ENCODE measurements around the gene KIAA0232. TPM values are rescaled to one million over a fixed set of nuclear protein-coding genes. Genes with fewer than 3 reads are reported as not detected.

The KIAA0232 gene
- total and polyA plus RNA-seq, 2 donors: 10.5 to 12.8 TPM

DNA sequence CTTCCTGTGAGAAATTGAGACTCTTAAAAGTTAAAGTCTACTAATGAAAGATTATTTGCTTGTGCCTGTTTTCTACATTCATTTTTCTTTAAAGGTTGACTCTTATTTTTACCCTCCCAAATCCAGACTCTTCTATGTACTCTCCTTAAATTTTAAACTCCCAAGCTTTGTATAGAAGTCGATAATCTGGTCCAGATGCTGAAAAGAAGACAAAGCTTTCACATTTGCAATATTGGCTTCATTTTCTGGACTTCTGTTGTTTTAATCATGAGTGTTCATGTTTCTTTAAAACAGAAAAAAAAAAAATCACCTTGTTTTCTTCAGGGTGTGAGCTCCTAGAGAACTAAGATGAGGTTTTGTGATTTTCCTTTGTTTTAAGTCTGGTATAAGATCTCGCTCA lies 73.9 kb downstream of the KIAA0232 start:
- no peak for DNase-seq (ENCODE audit: low read depth in 6 of 9, low spot score in 9 of 9)
- no peaks in the 10 kb centered on the region for H3K4me1 ChIP-seq (ENCODE audit: control insufficient read depth in 2 of 2, insufficient read depth in 2 of 2, low read length in 2 of 2)
- WGBS: 98% methylated on average over 2 of the region's 2 CpGs
- no peak overlapping the region for H3K4me3 ChIP-seq (ENCODE audit: low read length in 2 of 2)
- H3K9me3 ChIP-seq (ENCODE audit: control insufficient read depth in 2 of 2, insufficient read depth in 1 of 2, low read length in 1 of 2): peaks cover 1 to 4% of the 10 kb centered on the region in 2 donors
- no peaks in the 10 kb centered on the region for H3K27me3 ChIP-seq (ENCODE audit: control insufficient read depth in 2 of 2, insufficient read depth in 1 of 2, low read length in 1 of 2)
- H3K27ac ChIP-seq (ENCODE audit: low read depth in 1 of 2, low read length in 1 of 2): no peak overlapping the region
- H3K36me3 ChIP-seq (ENCODE audit: control insufficient read depth in 2 of 2, insufficient read depth in 2 of 2, low read length in 1 of 2): peaks cover 27 to 46% of the 10 kb centered on the region in 2 donors

- peaks cover 35 to 50% of the 10 kb centered on the region in 2 donors for H3K36me3 ChIP-seq (ENCODE audit: control insufficient read depth in 2 of 2, insufficient read depth in 2 of 2, low read length in 1 of 2)
- no peak for DNase-seq (ENCODE audit: low read depth in 6 of 9, low spot score in 9 of 9)
- no peaks in the 10 kb centered on the region for H3K27me3 ChIP-seq (ENCODE audit: control insufficient read depth in 2 of 2, insufficient read depth in 1 of 2, low read length in 1 of 2)
- H3K9me3 ChIP-seq (ENCODE audit: control insufficient read depth in 2 of 2, insufficient read depth in 1 of 2, low read length in 1 of 2): peaks cover 1 to 4% of the 10 kb centered on the region in 2 donors
- H3K27ac ChIP-seq (ENCODE audit: low read depth in 1 of 2, low read length in 1 of 2): no peak overlapping the region
- H3K4me1 ChIP-seq (ENCODE audit: control insufficient read depth in 2 of 2, insufficient read depth in 2 of 2, low read length in 2 of 2): no peaks in the 10 kb centered on the region
- no peak overlapping the region for H3K4me3 ChIP-seq (ENCODE audit: low read length in 2 of 2)
- 96% methylated on average over 6 of the region's 6 CpGs for WGBS
Measured at GRCh38 chr4:6857009-6857882, 74.7 kb downstream of the KIAA0232 start.

DNA sequence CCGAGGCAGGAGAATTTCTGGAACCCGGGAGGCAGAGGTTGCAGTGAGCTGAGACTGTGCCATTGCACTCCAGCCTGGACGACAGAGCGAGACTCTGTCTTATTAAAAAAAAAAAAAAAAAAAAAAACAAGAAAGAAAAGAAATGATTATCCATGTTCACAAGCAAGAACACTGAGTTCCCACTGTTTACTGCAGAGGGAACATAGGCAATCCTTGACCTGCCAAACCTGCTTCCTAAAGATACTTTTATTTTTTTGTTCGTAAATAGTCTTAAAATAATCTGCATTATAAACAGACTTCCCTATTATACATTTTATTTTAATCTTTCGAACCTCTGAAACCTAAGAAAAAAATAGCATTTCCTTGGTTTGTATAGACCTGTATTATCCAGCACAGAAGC lies 76.5 kb downstream of the KIAA0232 start:
- DNase-seq (ENCODE audit: low read depth in 6 of 9, low spot score in 9 of 9): no peak
- Histone ChIP-seq H3K4me1 (ENCODE audit: control insufficient read depth in 2 of 2, insufficient read depth in 2 of 2, low read length in 2 of 2) (no peaks in the 10 kb centered on the region), H3K4me3 (ENCODE audit: low read length in 2 of 2) (no peak overlapping the region), H3K27ac (ENCODE audit: low read depth in 1 of 2, low read length in 1 of 2) (no peak overlapping the region), H3K36me3 (ENCODE audit: control insufficient read depth in 2 of 2, insufficient read depth in 2 of 2, low read length in 1 of 2) (peaks cover 41 to 60% of the 10 kb centered on the region in 2 donors), H3K9me3 (ENCODE audit: control insufficient read depth in 2 of 2, insufficient read depth in 1 of 2, low read length in 1 of 2) (no peaks in the 10 kb centered on the region), H3K27me3 (ENCODE audit: control insufficient read depth in 2 of 2, insufficient read depth in 1 of 2, low read length in 1 of 2) (no peaks in the 10 kb centered on the region)
- WGBS: over 99% methylated on average over 6 of the region's 6 CpGs

DNA sequence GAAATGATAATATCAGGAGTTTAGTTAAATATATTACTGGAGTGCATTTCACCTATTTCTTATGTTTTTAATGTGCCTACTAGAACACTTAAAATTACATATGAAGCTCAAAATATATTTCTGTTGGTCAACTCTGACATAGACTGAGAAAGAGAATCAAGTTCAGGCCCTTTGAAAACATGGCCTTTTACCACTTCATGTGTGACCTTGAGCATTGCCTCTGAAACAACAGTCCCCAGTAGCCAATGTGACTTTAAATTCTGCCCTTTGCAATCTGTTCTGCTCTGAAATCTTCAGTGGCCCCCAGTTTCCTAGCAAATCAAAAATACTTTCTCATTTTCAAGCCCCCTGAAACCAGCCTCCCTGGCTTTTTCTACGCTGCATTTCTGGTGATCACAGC lies 77.0 kb downstream of the KIAA0232 start:
- no peak for DNase-seq (ENCODE audit: low read depth in 6 of 9, low spot score in 9 of 9)
- no peaks in the 10 kb centered on the region for H3K27me3 ChIP-seq (ENCODE audit: control insufficient read depth in 2 of 2, insufficient read depth in 1 of 2, low read length in 1 of 2)
- WGBS: 100% methylated on average over 1 of the region's 1 CpG
- peaks cover 41 to 59% of the 10 kb centered on the region in 2 donors for H3K36me3 ChIP-seq (ENCODE audit: control insufficient read depth in 2 of 2, insufficient read depth in 2 of 2, low read length in 1 of 2)
- H3K27ac ChIP-seq (ENCODE audit: low read depth in 1 of 2, low read length in 1 of 2): no peak overlapping the region
- no peaks in the 10 kb centered on the region for H3K9me3 ChIP-seq (ENCODE audit: control insufficient read depth in 2 of 2, insufficient read depth in 1 of 2, low read length in 1 of 2)
- no peak overlapping the region for H3K4me3 ChIP-seq (ENCODE audit: low read length in 2 of 2)
- H3K4me1 ChIP-seq (ENCODE audit: control insufficient read depth in 2 of 2, insufficient read depth in 2 of 2, low read length in 2 of 2): no peaks in the 10 kb centered on the region

- H3K9me3 ChIP-seq (ENCODE audit: control insufficient read depth in 2 of 2, insufficient read depth in 1 of 2, low read length in 1 of 2): no peaks in the 10 kb centered on the region
- DNase-seq (ENCODE audit: low read depth in 6 of 9, low spot score in 9 of 9): no peak
- H3K27me3 ChIP-seq (ENCODE audit: control insufficient read depth in 2 of 2, insufficient read depth in 1 of 2, low read length in 1 of 2): no peaks in the 10 kb centered on the region
- H3K27ac ChIP-seq (ENCODE audit: low read depth in 1 of 2, low read length in 1 of 2): no peak overlapping the region
- no peaks in the 10 kb centered on the region for H3K4me1 ChIP-seq (ENCODE audit: control insufficient read depth in 2 of 2, insufficient read depth in 2 of 2, low read length in 2 of 2)
- 98% methylated on average over 8 of the region's 8 CpGs for WGBS
- no peak overlapping the region for H3K4me3 ChIP-seq (ENCODE audit: low read length in 2 of 2)
- peaks cover 33 to 44% of the 10 kb centered on the region in 2 donors for H3K36me3 ChIP-seq (ENCODE audit: control insufficient read depth in 2 of 2, insufficient read depth in 2 of 2, low read length in 1 of 2)
Measured at GRCh38 chr4:6868386-6868785, 85.9 kb downstream of the KIAA0232 start.

DNA sequence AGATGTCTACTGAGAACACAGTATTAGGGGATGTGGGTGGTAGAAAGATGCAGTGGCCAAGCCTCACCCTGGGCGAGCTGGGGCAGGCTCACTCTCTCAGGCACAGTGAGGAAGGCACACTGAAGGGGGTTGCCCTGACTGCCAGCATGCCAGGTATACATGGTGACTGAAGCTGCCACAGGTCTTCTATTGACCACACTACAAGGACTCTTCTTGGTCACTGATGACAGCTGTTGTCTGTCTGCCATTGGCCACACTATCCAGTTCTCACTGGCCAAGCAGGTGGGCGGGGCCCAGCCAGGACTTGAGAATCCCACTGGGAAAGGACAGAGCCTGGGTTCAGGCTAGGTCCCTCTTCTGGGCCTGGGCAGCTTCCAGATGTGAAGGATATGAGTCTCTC lies 87.4 kb downstream of the KIAA0232 start:
- Histone ChIP-seq H3K36me3 (ENCODE audit: control insufficient read depth in 2 of 2, insufficient read depth in 2 of 2, low read length in 1 of 2) (peaks cover 36 to 49% of the 10 kb centered on the region in 2 donors), H3K4me1 (ENCODE audit: control insufficient read depth in 2 of 2, insufficient read depth in 2 of 2, low read length in 2 of 2) (no peaks in the 10 kb centered on the region), H3K4me3 (ENCODE audit: low read length in 2 of 2) (no peak overlapping the region), H3K9me3 (ENCODE audit: control insufficient read depth in 2 of 2, insufficient read depth in 1 of 2, low read length in 1 of 2) (no peaks in the 10 kb centered on the region), H3K27ac (ENCODE audit: low read depth in 1 of 2, low read length in 1 of 2) (no peak overlapping the region), H3K27me3 (ENCODE audit: control insufficient read depth in 2 of 2, insufficient read depth in 1 of 2, low read length in 1 of 2) (no peaks in the 10 kb centered on the region)
- DNase-seq (ENCODE audit: low read depth in 6 of 9, low spot score in 9 of 9): no peak
- 99% methylated on average over 2 of the region's 2 CpGs for WGBS

- Histone ChIP-seq H3K4me3 (ENCODE audit: low read length in 2 of 2) (no peak overlapping the region), H3K9me3 (ENCODE audit: control insufficient read depth in 2 of 2, insufficient read depth in 1 of 2, low read length in 1 of 2) (no peaks in the 10 kb centered on the region), H3K36me3 (ENCODE audit: control insufficient read depth in 2 of 2, insufficient read depth in 2 of 2, low read length in 1 of 2) (peaks cover 52 to 66% of the 10 kb centered on the region in 2 donors), H3K27me3 (ENCODE audit: control insufficient read depth in 2 of 2, insufficient read depth in 1 of 2, low read length in 1 of 2) (no peaks in the 10 kb centered on the region), H3K27ac (ENCODE audit: low read depth in 1 of 2, low read length in 1 of 2) (no peak overlapping the region), H3K4me1 (ENCODE audit: control insufficient read depth in 2 of 2, insufficient read depth in 2 of 2, low read length in 2 of 2) (peaks cover 0 to 3% of the 10 kb centered on the region in 2 donors)
- peak in 1 of 9 donors; percentile 16 for DNase-seq (ENCODE audit: low read depth in 6 of 9, low spot score in 9 of 9)
Measured at GRCh38 chr4:6873291-6873690, 90.8 kb downstream of the KIAA0232 start.

DNA sequence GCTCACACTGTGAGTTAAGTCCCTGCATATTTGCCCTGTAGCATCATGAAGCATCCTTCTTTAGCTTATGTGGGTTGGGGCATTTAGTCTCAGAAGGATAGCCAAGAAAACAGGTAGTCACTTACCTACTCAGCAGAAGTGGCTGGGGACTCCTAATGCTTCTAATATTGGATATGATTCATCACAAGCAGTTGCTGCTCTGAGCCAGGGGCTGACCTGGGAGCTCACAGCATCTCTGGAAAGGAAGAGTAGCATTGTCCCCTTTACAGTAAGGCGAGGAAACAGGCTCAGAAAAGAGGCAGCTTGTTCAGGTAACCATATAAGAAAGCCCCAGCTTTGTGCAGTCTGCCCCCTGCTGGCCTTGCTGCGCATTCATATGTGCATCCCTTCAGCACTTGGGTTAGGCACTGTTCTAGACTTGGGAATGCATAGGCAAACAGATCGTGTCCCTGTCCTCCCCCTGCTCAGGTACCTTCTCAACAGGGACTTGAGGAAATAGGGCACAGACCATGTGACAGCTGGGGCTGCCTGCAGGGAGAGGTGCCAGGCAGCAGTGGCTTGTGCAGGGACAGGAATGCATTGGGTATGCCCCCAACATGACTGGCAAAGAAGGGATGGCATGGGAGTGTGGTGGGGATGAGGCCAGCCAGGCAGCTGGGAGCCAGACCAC lies 91.4 kb downstream of the KIAA0232 start:
- Histone ChIP-seq H3K4me1 (ENCODE audit: control insufficient read depth in 2 of 2, insufficient read depth in 2 of 2, low read length in 2 of 2) (peaks cover 0 to 3% of the 10 kb centered on the region in 2 donors), H3K36me3 (ENCODE audit: control insufficient read depth in 2 of 2, insufficient read depth in 2 of 2, low read length in 1 of 2) (peaks cover 59 to 69% of the 10 kb centered on the region in 2 donors), H3K9me3 (ENCODE audit: control insufficient read depth in 2 of 2, insufficient read depth in 1 of 2, low read length in 1 of 2) (no peaks in the 10 kb centered on the region), H3K4me3 (ENCODE audit: low read length in 2 of 2) (no peak overlapping the region), H3K27me3 (ENCODE audit: control insufficient read depth in 2 of 2, insufficient read depth in 1 of 2, low read length in 1 of 2) (no peaks in the 10 kb centered on the region), H3K27ac (ENCODE audit: low read depth in 1 of 2, low read length in 1 of 2) (no peak overlapping the region)
- peak; percentile 41 to 82 (median 62) for DNase-seq (ENCODE audit: low read depth in 6 of 9, low spot score in 9 of 9)
- 83% methylated on average over 3 of the region's 3 CpGs for WGBS

GRCh38 chr4:6874981-6875380 lies 92.5 kb downstream of the KIAA0232 start:
- H3K9me3 ChIP-seq (ENCODE audit: control insufficient read depth in 2 of 2, insufficient read depth in 1 of 2, low read length in 1 of 2): no peaks in the 10 kb centered on the region
- H3K36me3 ChIP-seq (ENCODE audit: control insufficient read depth in 2 of 2, insufficient read depth in 2 of 2, low read length in 1 of 2): peaks cover 66 to 76% of the 10 kb centered on the region in 2 donors
- no peak overlapping the region for H3K27ac ChIP-seq (ENCODE audit: low read depth in 1 of 2, low read length in 1 of 2)
- no peak overlapping the region for H3K4me3 ChIP-seq (ENCODE audit: low read length in 2 of 2)
- peaks cover 0 to 3% of the 10 kb centered on the region in 2 donors for H3K4me1 ChIP-seq (ENCODE audit: control insufficient read depth in 2 of 2, insufficient read depth in 2 of 2, low read length in 2 of 2)
- 98% methylated on average over 4 of the region's 4 CpGs for WGBS
- DNase-seq (ENCODE audit: low read depth in 6 of 9, low spot score in 9 of 9): no peak
- H3K27me3 ChIP-seq (ENCODE audit: control insufficient read depth in 2 of 2, insufficient read depth in 1 of 2, low read length in 1 of 2): no peaks in the 10 kb centered on the region

Data from thymus (tissue), 11 donors.